Measurements from ENCODE around the gene TJAP1.
"Not testable (repeated sequence)": the region's sequence is repeated elsewhere in the genome, so short reads cannot be mapped to it uniquely, and the experiment has no call there.

The TJAP1 gene

GRCh38 chr6:43524483-43524961 is 47.2 kb downstream of the TJAP1 start:
- no peak for DNase-seq (ENCODE audit: low read depth in 4 of 4, low spot score in 1 of 4)

GRCh38 chr6:43532201-43532600 is 54.8 kb downstream of the TJAP1 start:
- DNase-seq (ENCODE audit: low read depth in 4 of 4, low spot score in 1 of 4), result no peak

- DNase-seq (ENCODE audit: low read depth in 4 of 4, low spot score in 1 of 4), result not testable (repeated sequence)
Measured at GRCh38 chr6:43538986-43539385, 61.6 kb downstream of the TJAP1 start.

GRCh38 chr6:43539409-43539808 is 62.0 kb downstream of the TJAP1 start:
- not testable (repeated sequence) for DNase-seq (ENCODE audit: low read depth in 4 of 4, low spot score in 1 of 4)

- DNase-seq (ENCODE audit: low read depth in 4 of 4, low spot score in 1 of 4), result no peak
Measured at GRCh38 chr6:43540507-43540906, 63.1 kb downstream of the TJAP1 start.

GRCh38 chr6:43541774-43542471 is 64.6 kb downstream of the TJAP1 start:
- DNase-seq (ENCODE audit: low read depth in 4 of 4, low spot score in 1 of 4), result no peak

GRCh38 chr6:43544461-43544860 is 67.1 kb downstream of the TJAP1 start:
- no peak for DNase-seq (ENCODE audit: low read depth in 4 of 4, low spot score in 1 of 4)

- DNase-seq (ENCODE audit: low read depth in 4 of 4, low spot score in 1 of 4), result no peak
Measured at GRCh38 chr6:43547222-43547621, 69.9 kb downstream of the TJAP1 start.

Measured in stimulated activated CD4-positive, alpha-beta T cell treated with anti-CD3 and anti-CD28 coated beads, Interleukin-1b, Interleukin-23, amount 100 ng/mL, for 24 hours (primary cell).